ENCODE data around the gene SPAG17. TPM values are rescaled to one million over a fixed set of nuclear protein-coding genes. Genes with fewer than 3 reads are reported as not detected.

SPAG17 gene
- total RNA-seq, 1 donor from 2014 or later: 1.6 TPM

DNA sequence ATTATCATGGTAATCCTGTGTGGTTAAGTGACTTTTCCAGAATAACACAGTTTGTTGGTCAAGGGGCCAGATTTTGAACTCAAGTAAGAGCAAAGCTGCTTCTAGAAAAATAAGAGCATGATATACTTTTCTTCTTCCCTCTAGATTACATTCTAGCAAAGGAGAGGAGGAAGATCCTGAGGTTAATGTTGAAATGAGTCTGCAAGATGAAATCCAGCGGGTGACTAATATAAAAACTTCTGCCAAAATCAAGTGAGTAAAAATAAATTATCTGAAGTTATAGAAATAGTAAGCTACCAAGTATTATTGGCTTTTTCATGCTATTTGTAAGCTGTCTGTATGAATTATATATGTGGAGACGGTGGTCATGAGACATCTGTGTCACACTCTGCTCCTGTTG is 242.7 kb downstream of the SPAG17 start:
- Mint-ChIP-seq H3K27ac (no peak overlapping the region), H3K36me3 (peaks cover 17% of the 10 kb centered on the region), H3K4me1 (no peaks in the 10 kb centered on the region), H3K4me3 (no peak overlapping the region), H3K9me3 (no peaks in the 10 kb centered on the region), H3K27me3 (ENCODE audit: insufficient read depth, low read depth) (no peaks in the 10 kb centered on the region)
- no peaks in the 10 kb centered on the region for H3F3A ChIP-seq (ENCODE audit: low read depth)
- H4K20me1 ChIP-seq (ENCODE audit: low read depth): no peaks in the 10 kb centered on the region
- DNase-seq (ENCODE audit: low spot score): no peak
- TF ChIP-seq, protein P1, sequence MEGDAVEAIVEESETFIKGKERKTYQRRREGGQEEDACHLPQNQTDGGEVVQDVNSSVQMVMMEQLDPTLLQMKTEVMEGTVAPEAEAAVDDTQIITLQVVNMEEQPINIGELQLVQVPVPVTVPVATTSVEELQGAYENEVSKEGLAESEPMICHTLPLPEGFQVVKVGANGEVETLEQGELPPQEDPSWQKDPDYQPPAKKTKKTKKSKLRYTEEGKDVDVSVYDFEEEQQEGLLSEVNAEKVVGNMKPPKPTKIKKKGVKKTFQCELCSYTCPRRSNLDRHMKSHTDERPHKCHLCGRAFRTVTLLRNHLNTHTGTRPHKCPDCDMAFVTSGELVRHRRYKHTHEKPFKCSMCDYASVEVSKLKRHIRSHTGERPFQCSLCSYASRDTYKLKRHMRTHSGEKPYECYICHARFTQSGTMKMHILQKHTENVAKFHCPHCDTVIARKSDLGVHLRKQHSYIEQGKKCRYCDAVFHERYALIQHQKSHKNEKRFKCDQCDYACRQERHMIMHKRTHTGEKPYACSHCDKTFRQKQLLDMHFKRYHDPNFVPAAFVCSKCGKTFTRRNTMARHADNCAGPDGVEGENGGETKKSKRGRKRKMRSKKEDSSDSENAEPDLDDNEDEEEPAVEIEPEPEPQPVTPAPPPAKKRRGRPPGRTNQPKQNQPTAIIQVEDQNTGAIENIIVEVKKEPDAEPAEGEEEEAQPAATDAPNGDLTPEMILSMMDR (IDR thresholded peaks at IDR 0.05): no peak
- no peak for TF ChIP-seq EZH2 (IDR thresholded peaks at IDR 0.05)
- TF ChIP-seq EZH2phosphoT487 (IDR thresholded peaks at IDR 0.05): no peak
- H2AFZ ChIP-seq (replicated peaks): no peak overlapping the region
- no peak overlapping the region for H3K27ac ChIP-seq
- H3K4me1 ChIP-seq: no peaks in the 10 kb centered on the region
- H3K9ac ChIP-seq: no peak overlapping the region
- H3K4me3 ChIP-seq: no peak overlapping the region
- no peak overlapping the region for H3K4me2 ChIP-seq
- no peaks in the 10 kb centered on the region for H3K79me2 ChIP-seq (ENCODE audit: low read depth)
- H3K9me3 ChIP-seq (ENCODE audit: low read depth): no peaks in the 10 kb centered on the region
- H3K27me3 ChIP-seq: no peaks in the 10 kb centered on the region
- peaks cover 15% of the 10 kb centered on the region for H3K36me3 ChIP-seq

DNA sequence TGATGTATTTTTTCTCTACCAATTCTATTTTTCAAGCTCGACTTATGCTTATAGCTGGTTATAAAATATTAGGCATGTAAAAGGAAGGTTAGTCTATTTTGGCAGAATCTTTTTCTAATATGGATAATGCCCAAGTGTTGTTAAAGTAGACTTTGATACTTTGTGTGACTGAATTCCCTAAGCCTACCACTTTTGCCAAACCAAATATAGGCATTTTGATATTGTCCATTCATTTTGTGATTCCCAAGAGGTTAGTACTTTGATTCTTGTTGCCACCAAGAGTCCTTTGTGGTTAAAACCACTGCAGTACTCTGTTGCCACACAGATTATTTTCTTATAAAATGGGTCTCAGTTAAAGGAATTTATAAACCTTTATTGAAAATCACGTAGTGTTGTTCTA is 251.3 kb downstream of the SPAG17 start:
- no peaks in the 10 kb centered on the region for H3K9me3 Mint-ChIP-seq
- TF ChIP-seq EZH2 (IDR thresholded peaks at IDR 0.05) (no peak), EZH2phosphoT487 (IDR thresholded peaks at IDR 0.05) (no peak)
- TF ChIP-seq, protein P1 (IDR thresholded peaks at IDR 0.05): no peak
- no peaks in the 10 kb centered on the region for H3K27me3 Mint-ChIP-seq (ENCODE audit: insufficient read depth, low read depth)
- no peak overlapping the region for H3K4me3 ChIP-seq
- DNase-seq (ENCODE audit: low spot score): no peak
- H3K9me3 ChIP-seq (ENCODE audit: low read depth): no peaks in the 10 kb centered on the region
- peaks cover 7% of the 10 kb centered on the region for H3K36me3 Mint-ChIP-seq
- peaks cover 7% of the 10 kb centered on the region for H3K4me1 ChIP-seq
- no peak overlapping the region for H2AFZ ChIP-seq (replicated peaks)
- H3K4me3 Mint-ChIP-seq: no peak overlapping the region
- no peak overlapping the region for H3K4me2 ChIP-seq
- peaks cover 16% of the 10 kb centered on the region for H3K4me1 Mint-ChIP-seq
- H3K27ac ChIP-seq: no peak overlapping the region
- peaks cover 60% of the 10 kb centered on the region for H3K79me2 ChIP-seq (ENCODE audit: low read depth)
- H3F3A ChIP-seq (ENCODE audit: low read depth): peaks cover 6% of the 10 kb centered on the region
- H3K27me3 ChIP-seq: no peaks in the 10 kb centered on the region
- no peak overlapping the region for H3K9ac ChIP-seq
- no peak overlapping the region for H3K27ac Mint-ChIP-seq
- peaks cover 20% of the 10 kb centered on the region for H3K36me3 ChIP-seq
- peaks cover 17% of the 10 kb centered on the region for H4K20me1 ChIP-seq (ENCODE audit: low read depth)

DNA sequence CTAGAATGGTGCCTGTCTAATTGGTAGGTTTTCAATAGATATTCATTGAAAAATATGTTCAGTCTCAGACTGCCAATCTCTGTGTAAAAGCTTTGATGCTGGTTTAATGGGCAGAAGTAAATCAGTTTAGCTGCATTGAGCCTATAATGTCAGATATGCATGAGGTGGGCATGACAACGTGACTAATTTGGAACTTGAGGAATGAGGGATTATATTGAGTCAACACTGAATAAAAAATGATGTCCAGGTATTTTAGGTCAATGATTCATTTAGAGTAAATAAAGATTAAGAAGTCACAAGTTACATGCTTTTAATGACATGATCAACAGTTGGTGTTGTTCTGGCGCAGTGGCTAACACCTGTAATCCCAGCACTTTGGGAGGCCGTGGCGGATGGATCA is 252.5 kb downstream of the SPAG17 start:
- TF ChIP-seq EZH2phosphoT487 (IDR thresholded peaks at IDR 0.05) (no peak), EZH2 (IDR thresholded peaks at IDR 0.05) (no peak)
- TF ChIP-seq, protein P1 (IDR thresholded peaks at IDR 0.05): no peak

More for the DNA sequence above, 252.5 kb downstream of the SPAG17 start:
- Histone ChIP-seq H3K27ac (no peak overlapping the region), H3K9ac (no peak overlapping the region), H3K4me3 (no peak overlapping the region), H3K79me2 (ENCODE audit: low read depth) (peaks cover 72% of the 10 kb centered on the region), H3K36me3 (peaks cover 20% of the 10 kb centered on the region), H3K27me3 (no peaks in the 10 kb centered on the region), H2AFZ (replicated peaks) (no peak overlapping the region), H3K9me3 (ENCODE audit: low read depth) (no peaks in the 10 kb centered on the region), H3K4me2 (no peak overlapping the region), H4K20me1 (ENCODE audit: low read depth) (peaks cover 20% of the 10 kb centered on the region), H3K4me1 (peaks cover 15% of the 10 kb centered on the region), H3F3A (ENCODE audit: low read depth) (peaks cover 6% of the 10 kb centered on the region)
- Mint-ChIP-seq H3K27me3 (ENCODE audit: insufficient read depth, low read depth) (no peaks in the 10 kb centered on the region), H3K36me3 (peaks cover 4% of the 10 kb centered on the region), H3K4me3 (no peak overlapping the region), H3K9me3 (no peaks in the 10 kb centered on the region), H3K27ac (no peak overlapping the region), H3K4me1 (peaks cover 22% of the 10 kb centered on the region)
- DNase-seq (ENCODE audit: low spot score): no peak
